Measurements from ENCODE around the gene SYT1.

GRCh38 chr12:79227091-79227490 is 362.5 kb downstream of the SYT1 start:
- TF ChIP-seq ZFP37 (tag by site-specific recombination; IDR thresholded peaks at IDR 0.05) (no peak), KLF16 (tag by site-specific recombination; IDR thresholded peaks at IDR 0.05) (no peak), ZSCAN16 (tag by site-specific recombination; IDR thresholded peaks at IDR 0.05) (no peak), ZBTB7A (tag by site-specific recombination; IDR thresholded peaks at IDR 0.05; ENCODE audit: low read depth) (no peak), ZNF175 (tag by site-specific recombination; IDR thresholded peaks at IDR 0.05) (no peak), CTCF (tag by site-specific recombination; IDR thresholded peaks at IDR 0.05) (no peak)

Data from HEK293 (cell line).